Measurements from ENCODE around the gene PKP4. TPM values are rescaled to one million over a fixed set of nuclear protein-coding genes. Genes with fewer than 3 reads are reported as not detected.

PKP4 gene
- total and polyA plus RNA-seq, 9 of the 15 experiments (the other 6 are each of a cell fraction or from before 2014, with no cell fraction given) = 24.6 to 99.1 (median 74.0) TPM

DNA sequence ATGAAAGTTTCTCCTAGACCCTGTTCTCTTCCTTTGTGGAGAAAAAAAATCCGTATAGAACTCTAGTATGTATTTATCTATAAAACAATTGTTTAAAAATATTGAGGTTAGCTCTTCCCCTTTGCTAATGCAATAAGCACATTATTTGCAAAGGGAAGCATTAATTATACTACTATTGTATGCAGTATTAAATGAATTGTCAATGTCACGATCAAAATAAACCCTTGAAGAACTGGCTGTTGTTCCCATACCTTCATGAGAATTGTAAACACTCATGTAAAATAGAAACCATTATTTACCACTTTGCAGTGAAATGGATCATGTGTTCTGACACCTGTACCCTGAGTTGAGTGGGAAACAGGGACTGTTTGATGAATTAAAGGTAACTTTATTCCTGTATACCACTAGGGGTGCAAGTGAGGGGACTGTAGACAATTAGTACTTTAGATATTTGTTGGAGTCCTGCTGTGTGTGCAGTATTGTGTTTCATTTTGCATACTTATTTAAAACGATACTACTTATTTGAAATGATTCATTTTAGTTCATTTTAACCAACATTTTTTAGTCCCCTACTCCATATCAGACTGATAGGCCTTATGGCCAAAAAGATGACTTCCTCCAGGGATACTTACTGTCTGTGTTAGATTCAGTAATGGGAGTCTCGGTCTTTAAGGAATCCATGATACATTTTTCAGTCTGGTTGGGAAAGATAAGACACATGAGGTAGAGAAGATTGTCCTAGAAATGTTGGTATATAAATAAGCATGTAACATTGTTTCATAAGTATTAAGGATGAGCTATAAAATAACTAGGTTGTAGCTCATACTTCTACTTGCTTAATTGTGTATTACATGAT lies 7.9 kb downstream of the PKP4 start (continued):
- TF ChIP-seq SMARCA4 (IDR thresholded peaks at IDR 0.05) = 0 out of 2 replicates have a peak, but pooled peaks have one; percentile 46
- 0 out of 2 replicates have a peak, but pooled peaks have one; percentile 8 for TF ChIP-seq MAFG (tag; conservative IDR thresholded peaks at IDR 0.05)
- TF ChIP-seq KLF10 (CRISPR knock-in tag; IDR thresholded peaks at IDR 0.05) = no peak
- TF ChIP-seq ZNF408 (CRISPR knock-in tag; IDR thresholded peaks at IDR 0.05; ENCODE audit: low read depth) = no peak
- no peak for TF ChIP-seq HNRNPH1 (optimal IDR thresholded peaks at IDR 0.05; ENCODE audit: low read depth, low read length)
- TF ChIP-seq USF2 (CRISPR knock-in tag; IDR thresholded peaks at IDR 0.05) = no peak
- TF ChIP-seq CHAMP1 (IDR thresholded peaks at IDR 0.05) = peak; percentile 39; the same call in 1 of the 2 replicates
- no peak for TF ChIP-seq SIRT6 (IDR thresholded peaks at IDR 0.05; ENCODE audit: low read depth, low read length)
- TF ChIP-seq CCNT2 (IDR thresholded peaks at IDR 0.05; ENCODE audit: borderline replicate concordance, extremely low read depth, insufficient read length, low read depth, low read length) = no peak
- TF ChIP-seq, protein P1, sequence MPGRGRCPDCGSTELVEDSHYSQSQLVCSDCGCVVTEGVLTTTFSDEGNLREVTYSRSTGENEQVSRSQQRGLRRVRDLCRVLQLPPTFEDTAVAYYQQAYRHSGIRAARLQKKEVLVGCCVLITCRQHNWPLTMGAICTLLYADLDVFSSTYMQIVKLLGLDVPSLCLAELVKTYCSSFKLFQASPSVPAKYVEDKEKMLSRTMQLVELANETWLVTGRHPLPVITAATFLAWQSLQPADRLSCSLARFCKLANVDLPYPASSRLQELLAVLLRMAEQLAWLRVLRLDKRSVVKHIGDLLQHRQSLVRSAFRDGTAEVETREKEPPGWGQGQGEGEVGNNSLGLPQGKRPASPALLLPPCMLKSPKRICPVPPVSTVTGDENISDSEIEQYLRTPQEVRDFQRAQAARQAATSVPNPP (IDR thresholded peaks at IDR 0.05; ENCODE audit: borderline replicate concordance, insufficient read depth, insufficient read length) = no peak
- no peak for TF ChIP-seq ASH1L (IDR thresholded peaks at IDR 0.05; ENCODE audit: borderline replicate concordance, low read depth, partially characterized antibody)
- no peak for TF ChIP-seq HES1 (IDR thresholded peaks at IDR 0.05; ENCODE audit: low read depth)
- TF ChIP-seq NR2C1 (IDR thresholded peaks at IDR 0.05) = no peak
- TF ChIP-seq NR2C1 (tag; IDR thresholded peaks at IDR 0.05) = no peak
- no peak for TF ChIP-seq PHTF2 (CRISPR knock-in tag; IDR thresholded peaks at IDR 0.05)
- no peak for TF ChIP-seq POLR3G (IDR thresholded peaks at IDR 0.05; ENCODE audit: extremely low read depth, insufficient read length, insufficient replicate concordance)
- no peak for TF ChIP-seq E2F4 (CRISPR knock-in tag; IDR thresholded peaks at IDR 0.05; ENCODE audit: low read depth)
- TF ChIP-seq ZNF3 (CRISPR knock-in tag; IDR thresholded peaks at IDR 0.05) = no peak
- TF ChIP-seq FIP1L1 (IDR thresholded peaks at IDR 0.05; ENCODE audit: low read depth, low read length, poor library complexity, severe bottlenecking) = no peak
- TF ChIP-seq JUN (IDR thresholded peaks at IDR 0.05; ENCODE audit: borderline replicate concordance, low read depth, low read length) = no peak
- no peak for TF ChIP-seq JUN (CRISPR knock-in tag; IDR thresholded peaks at IDR 0.05; ENCODE audit: borderline replicate concordance)
